ENCODE data around the gene ZNF793. TPM values are rescaled to one million over a fixed set of nuclear protein-coding genes. Genes with fewer than 3 reads are reported as not detected.

Gene ZNF793
- total RNA-seq, 1 experiment from 2014 or later: 10.1 TPM

GRCh38 chr19:37466798-37467607 lies 39.7 kb upstream of the ZNF793 start, which contains the start of gene ZNF569:
TSS of gene ZNF569 (minus strand) at chr19:37467444. CDS start at chr19:37444921, 22,523 bp downstream.
- BruUV-seq (replicated peaks): no TSS peak
- Histone ChIP-seq H3K27ac (ENCODE audit: low read length) (peak within 1 kb of the TSS; percentile 94), H3K27me3 (ENCODE audit: control insufficient read depth, insufficient read depth, low read length) (no peaks in the 10 kb centered on the region), H3K4me1 (ENCODE audit: control insufficient read depth, insufficient read depth, low read length) (peaks cover 7% of the 10 kb centered on the region; the same call in 1 of the 2 replicates), H3K36me3 (ENCODE audit: control insufficient read depth, insufficient read depth, low read length) (peaks cover 11% of the 10 kb centered on the region), H3K4me3 (ENCODE audit: low read depth in 2 of 2, low read length in 2 of 2) (peak within 1 kb of the TSS; percentile 85 to 93), H3K9me3 (ENCODE audit: control insufficient read depth, insufficient read depth, low read depth, low read length) (peaks cover 45% of the 10 kb centered on the region; the same call in 1 of the 2 replicates)
- DNase-seq (ENCODE audit: low read depth, low spot score) (peak; percentile 91), ATAC-seq (peak; percentile 83)
- intact Hi-C loops (cut with micrococcal nuclease; ENCODE audit: unreplicated experiment): loop anchor here (5.0 kb wide), 1 partner anchor 185 kb away; no protein-coding TSS in a partner anchor
- ChIA-PET CTCF (no interaction called here), POLR2A (no interaction called here)
- peak; percentile 54 for TF ChIP-seq POLR2AphosphoS5 (IDR thresholded peaks at IDR 0.05; ENCODE audit: low read depth, low read length)
- TF ChIP-seq TCF7L2 (IDR thresholded peaks at IDR 0.05; ENCODE audit: low read depth, low read length): peak; percentile 93
- TF ChIP-seq CTCF (IDR thresholded peaks at IDR 0.05): no peak
- peak; percentile 65; the same call in 1 of the 2 replicates for TF ChIP-seq SIN3A (IDR thresholded peaks at IDR 0.05; ENCODE audit: borderline replicate concordance, insufficient read depth, low read depth, low read length)
- in situ Hi-C loops (cut with HindIII; ENCODE audit: low pct_unique_long_range_greater_than_20kb, low sequenced_read_pairs): no loop called here

- TF ChIP-seq SIN3A (IDR thresholded peaks at IDR 0.05; ENCODE audit: borderline replicate concordance, insufficient read depth, low read depth, low read length) (no peak), REST (IDR thresholded peaks at IDR 0.05; ENCODE audit: insufficient read depth in 1 of 2, low read depth in 2 of 2, low read length in 1 of 2) (no peak), TCF7L2 (IDR thresholded peaks at IDR 0.05; ENCODE audit: low read depth, low read length) (no peak), CTCF (IDR thresholded peaks at IDR 0.05) (no peak), POLR2AphosphoS5 (IDR thresholded peaks at IDR 0.05; ENCODE audit: low read depth, low read length) (no peak)
- no peaks in the 10 kb centered on the region for H3K27me3 ChIP-seq (ENCODE audit: control insufficient read depth, insufficient read depth, low read length)
- TSS peak; percentile 68 for BruUV-seq (replicated peaks)
- peaks cover 11% of the 10 kb centered on the region for H3K36me3 ChIP-seq (ENCODE audit: control insufficient read depth, insufficient read depth, low read length)
- peaks cover 43% of the 10 kb centered on the region; the same call in 1 of the 2 replicates for H3K9me3 ChIP-seq (ENCODE audit: control insufficient read depth, insufficient read depth, low read depth, low read length)
- peaks cover 7% of the 10 kb centered on the region; the same call in 1 of the 2 replicates for H3K4me1 ChIP-seq (ENCODE audit: control insufficient read depth, insufficient read depth, low read length)
- peak overlapping the region; percentile 85 to 93 for H3K4me3 ChIP-seq (ENCODE audit: low read depth in 2 of 2, low read length in 2 of 2)
- intact Hi-C loops (cut with micrococcal nuclease; ENCODE audit: unreplicated experiment): loop anchor here (5.0 kb wide), 1 partner anchor 185 kb away; no protein-coding TSS in a partner anchor
- ChIA-PET CTCF (no interaction called here), POLR2A (interaction anchor here (0.5 kb wide), 1 partner anchor 37 kb away, joined by 3 read pairs; no protein-coding TSS in a partner anchor)
- in situ Hi-C loops (cut with HindIII; ENCODE audit: low pct_unique_long_range_greater_than_20kb, low sequenced_read_pairs): no loop called here
- no peak for DNase-seq (ENCODE audit: low read depth, low spot score)
- ATAC-seq: no peak
- H3K27ac ChIP-seq (ENCODE audit: low read length): peak overlapping the region; percentile 94
Observed at GRCh38 chr19:37467608-37468090, 39.1 kb upstream of the ZNF793 start.

All from Panc1 (cell line).